Measurements from ENCODE around the gene CARD6. TPM values are rescaled to one million over a fixed set of nuclear protein-coding genes. Genes with fewer than 3 reads are reported as not detected.

Gene CARD6
- total and polyA plus RNA-seq, 2 of the 13 experiments (the other 11 are each of a cell fraction or from before 2014, with no cell fraction given) = 0.33 to 1.4 TPM

DNA sequence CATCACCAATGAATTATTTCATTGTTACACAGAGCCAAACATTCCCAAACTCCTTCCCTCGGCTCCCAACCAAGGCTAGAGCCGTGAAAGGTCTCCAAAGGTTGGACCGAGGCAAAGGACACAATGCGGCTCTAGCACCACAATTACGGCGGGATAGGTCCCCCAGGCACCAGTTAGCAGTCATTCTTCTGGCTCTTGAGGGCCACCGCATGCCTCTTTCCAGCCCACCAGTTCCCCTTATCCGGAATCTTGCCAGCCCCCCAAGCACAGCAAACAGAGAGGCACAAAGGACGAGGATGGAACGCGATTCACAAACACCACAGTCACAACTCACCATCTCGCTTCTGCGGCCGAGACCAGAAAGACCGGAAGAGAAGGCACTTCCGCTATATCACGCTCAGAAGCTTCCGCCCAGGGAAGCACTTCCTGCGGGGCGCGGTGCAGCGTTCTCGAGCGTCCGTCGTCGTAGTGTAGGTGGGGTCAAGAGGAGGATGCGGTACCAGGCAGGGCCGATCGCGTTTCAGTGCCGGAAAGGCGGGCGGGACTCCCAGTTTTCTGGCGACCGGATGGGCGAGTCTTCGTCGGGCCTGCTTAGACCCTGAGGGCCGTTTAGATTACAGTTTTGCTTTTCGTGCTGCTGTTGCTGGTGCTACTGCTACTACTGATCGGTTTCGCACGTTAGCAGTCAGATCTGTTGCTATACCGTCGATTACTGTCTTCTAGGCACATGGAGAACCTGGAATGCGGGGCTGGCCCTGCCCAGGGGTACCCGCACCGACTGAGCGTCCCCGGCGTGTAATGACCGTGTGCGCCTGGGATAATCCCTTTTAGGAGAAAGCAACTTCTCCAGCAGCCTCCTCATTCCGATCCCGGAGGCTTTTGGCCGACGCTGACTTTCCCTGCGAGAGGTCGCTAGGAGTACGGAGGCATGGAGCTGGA, 6.0 kb upstream of the CARD6 start, which contains the start of gene RPL37 (continued):
- TF ChIP-seq, protein P1, sequence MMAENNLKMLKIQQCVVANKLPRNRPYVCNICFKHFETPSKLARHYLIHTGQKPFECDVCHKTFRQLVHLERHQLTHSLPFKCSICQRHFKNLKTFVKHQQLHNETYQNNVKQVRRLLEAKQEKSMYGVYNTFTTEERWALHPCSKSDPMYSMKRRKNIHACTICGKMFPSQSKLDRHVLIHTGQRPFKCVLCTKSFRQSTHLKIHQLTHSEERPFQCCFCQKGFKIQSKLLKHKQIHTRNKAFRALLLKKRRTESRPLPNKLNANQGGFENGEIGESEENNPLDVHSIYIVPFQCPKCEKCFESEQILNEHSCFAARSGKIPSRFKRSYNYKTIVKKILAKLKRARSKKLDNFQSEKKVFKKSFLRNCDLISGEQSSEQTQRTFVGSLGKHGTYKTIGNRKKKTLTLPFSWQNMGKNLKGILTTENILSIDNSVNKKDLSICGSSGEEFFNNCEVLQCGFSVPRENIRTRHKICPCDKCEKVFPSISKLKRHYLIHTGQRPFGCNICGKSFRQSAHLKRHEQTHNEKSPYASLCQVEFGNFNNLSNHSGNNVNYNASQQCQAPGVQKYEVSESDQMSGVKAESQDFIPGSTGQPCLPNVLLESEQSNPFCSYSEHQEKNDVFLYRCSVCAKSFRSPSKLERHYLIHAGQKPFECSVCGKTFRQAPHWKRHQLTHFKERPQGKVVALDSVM (CRISPR knock-in tag; IDR thresholded peaks at IDR 0.05) = peak; percentile 79
- TF ChIP-seq REL (CRISPR knock-in tag; conservative IDR thresholded peaks at IDR 0.05) = 0 out of 2 replicates have a peak, but pooled peaks have one; percentile 24
- TF ChIP-seq DPF2 (CRISPR knock-in tag; IDR thresholded peaks at IDR 0.05; ENCODE audit: borderline replicate concordance, low read depth) = 0 out of 2 replicates have a peak, but pooled peaks have one; percentile 14
- TF ChIP-seq, protein P2, sequence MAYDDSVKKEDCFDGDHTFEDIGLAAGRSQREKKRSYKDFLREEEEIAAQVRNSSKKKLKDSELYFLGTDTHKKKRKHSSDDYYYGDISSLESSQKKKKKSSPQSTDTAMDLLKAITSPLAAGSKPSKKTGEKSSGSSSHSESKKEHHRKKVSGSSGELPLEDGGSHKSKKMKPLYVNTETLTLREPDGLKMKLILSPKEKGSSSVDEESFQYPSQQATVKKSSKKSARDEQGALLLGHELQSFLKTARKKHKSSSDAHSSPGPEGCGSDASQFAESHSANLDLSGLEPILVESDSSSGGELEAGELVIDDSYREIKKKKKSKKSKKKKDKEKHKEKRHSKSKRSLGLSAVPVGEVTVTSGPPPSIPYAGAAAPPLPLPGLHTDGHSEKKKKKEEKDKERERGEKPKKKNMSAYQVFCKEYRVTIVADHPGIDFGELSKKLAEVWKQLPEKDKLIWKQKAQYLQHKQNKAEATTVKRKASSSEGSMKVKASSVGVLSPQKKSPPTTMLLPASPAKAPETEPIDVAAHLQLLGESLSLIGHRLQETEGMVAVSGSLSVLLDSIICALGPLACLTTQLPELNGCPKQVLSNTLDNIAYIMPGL (CRISPR knock-in tag; IDR thresholded peaks at IDR 0.05; ENCODE audit: borderline replicate concordance in 1 of 2, low read depth in 1 of 2) = peak; percentile 97 to 99
- TF ChIP-seq NKX3-1 (CRISPR knock-in tag; IDR thresholded peaks at IDR 0.05) = peak; percentile 84
- TF ChIP-seq NR2F2 (IDR thresholded peaks at IDR 0.05; ENCODE audit: borderline replicate concordance, low read depth) = peak; percentile 75; the same call in 1 of the 2 replicates
- no peak for TF ChIP-seq HNRNPH1 (optimal IDR thresholded peaks at IDR 0.05; ENCODE audit: low read depth, low read length)
- TF ChIP-seq PAX8 (CRISPR knock-in tag; IDR thresholded peaks at IDR 0.05; ENCODE audit: borderline replicate concordance) = no peak
- TF ChIP-seq ZNF672 (CRISPR knock-in tag; IDR thresholded peaks at IDR 0.05) = peak; percentile 96
- TF ChIP-seq, protein P3, sequence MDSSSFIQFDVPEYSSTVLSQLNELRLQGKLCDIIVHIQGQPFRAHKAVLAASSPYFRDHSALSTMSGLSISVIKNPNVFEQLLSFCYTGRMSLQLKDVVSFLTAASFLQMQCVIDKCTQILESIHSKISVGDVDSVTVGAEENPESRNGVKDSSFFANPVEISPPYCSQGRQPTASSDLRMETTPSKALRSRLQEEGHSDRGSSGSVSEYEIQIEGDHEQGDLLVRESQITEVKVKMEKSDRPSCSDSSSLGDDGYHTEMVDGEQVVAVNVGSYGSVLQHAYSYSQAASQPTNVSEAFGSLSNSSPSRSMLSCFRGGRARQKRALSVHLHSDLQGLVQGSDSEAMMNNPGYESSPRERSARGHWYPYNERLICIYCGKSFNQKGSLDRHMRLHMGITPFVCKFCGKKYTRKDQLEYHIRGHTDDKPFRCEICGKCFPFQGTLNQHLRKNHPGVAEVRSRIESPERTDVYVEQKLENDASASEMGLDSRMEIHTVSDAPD (CRISPR knock-in tag; IDR thresholded peaks at IDR 0.05) = no peak
- no peak; the same call in 1 of the 2 replicates for TF ChIP-seq RAD21 (CRISPR knock-in tag; IDR thresholded peaks at IDR 0.05)
- no peak for TF ChIP-seq NONO (IDR thresholded peaks at IDR 0.05)
- TF ChIP-seq NONO (CRISPR knock-in tag; conservative IDR thresholded peaks at IDR 0.05) = peak; percentile 99
- no peak for TF ChIP-seq PAWR (CRISPR knock-in tag; IDR thresholded peaks at IDR 0.05; ENCODE audit: borderline replicate concordance)
- peak; percentile 46; the same call in 1 of the 2 replicates for TF ChIP-seq NFE2L1 (CRISPR knock-in tag; IDR thresholded peaks at IDR 0.05; ENCODE audit: borderline replicate concordance)
- no peak for TF ChIP-seq ARNTL (CRISPR knock-in tag; IDR thresholded peaks at IDR 0.05)
- no peak for TF ChIP-seq ZNF83 (CRISPR knock-in tag; IDR thresholded peaks at IDR 0.05; ENCODE audit: borderline replicate concordance)
- TF ChIP-seq, protein P4, sequence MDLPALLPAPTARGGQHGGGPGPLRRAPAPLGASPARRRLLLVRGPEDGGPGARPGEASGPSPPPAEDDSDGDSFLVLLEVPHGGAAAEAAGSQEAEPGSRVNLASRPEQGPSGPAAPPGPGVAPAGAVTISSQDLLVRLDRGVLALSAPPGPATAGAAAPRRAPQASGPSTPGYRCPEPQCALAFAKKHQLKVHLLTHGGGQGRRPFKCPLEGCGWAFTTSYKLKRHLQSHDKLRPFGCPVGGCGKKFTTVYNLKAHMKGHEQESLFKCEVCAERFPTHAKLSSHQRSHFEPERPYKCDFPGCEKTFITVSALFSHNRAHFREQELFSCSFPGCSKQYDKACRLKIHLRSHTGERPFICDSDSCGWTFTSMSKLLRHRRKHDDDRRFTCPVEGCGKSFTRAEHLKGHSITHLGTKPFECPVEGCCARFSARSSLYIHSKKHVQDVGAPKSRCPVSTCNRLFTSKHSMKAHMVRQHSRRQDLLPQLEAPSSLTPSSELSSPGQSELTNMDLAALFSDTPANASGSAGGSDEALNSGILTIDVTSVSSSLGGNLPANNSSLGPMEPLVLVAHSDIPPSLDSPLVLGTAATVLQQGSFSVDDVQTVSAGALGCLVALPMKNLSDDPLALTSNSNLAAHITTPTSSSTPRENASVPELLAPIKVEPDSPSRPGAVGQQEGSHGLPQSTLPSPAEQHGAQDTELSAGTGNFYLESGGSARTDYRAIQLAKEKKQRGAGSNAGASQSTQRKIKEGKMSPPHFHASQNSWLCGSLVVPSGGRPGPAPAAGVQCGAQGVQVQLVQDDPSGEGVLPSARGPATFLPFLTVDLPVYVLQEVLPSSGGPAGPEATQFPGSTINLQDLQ (CRISPR knock-in tag; IDR thresholded peaks at IDR 0.05) = peak; percentile 92; the same call in 1 of the 2 replicates
- TF ChIP-seq CEBPG (CRISPR knock-in tag; IDR thresholded peaks at IDR 0.05) = peak; percentile 73
- no peak for TF ChIP-seq JDP2 (CRISPR knock-in tag; IDR thresholded peaks at IDR 0.05; ENCODE audit: borderline replicate concordance)
- TF ChIP-seq YEATS4 (CRISPR knock-in tag; IDR thresholded peaks at IDR 0.05; ENCODE audit: borderline replicate concordance) = peak; percentile 98
